ENCODE results near the gene FKBP15. TPM values are rescaled to one million over a fixed set of nuclear protein-coding genes. Genes with fewer than 3 reads are reported as not detected.

FKBP15 gene
- total RNA-seq, 1 donor from 2014 or later: 24.4 TPM

DNA sequence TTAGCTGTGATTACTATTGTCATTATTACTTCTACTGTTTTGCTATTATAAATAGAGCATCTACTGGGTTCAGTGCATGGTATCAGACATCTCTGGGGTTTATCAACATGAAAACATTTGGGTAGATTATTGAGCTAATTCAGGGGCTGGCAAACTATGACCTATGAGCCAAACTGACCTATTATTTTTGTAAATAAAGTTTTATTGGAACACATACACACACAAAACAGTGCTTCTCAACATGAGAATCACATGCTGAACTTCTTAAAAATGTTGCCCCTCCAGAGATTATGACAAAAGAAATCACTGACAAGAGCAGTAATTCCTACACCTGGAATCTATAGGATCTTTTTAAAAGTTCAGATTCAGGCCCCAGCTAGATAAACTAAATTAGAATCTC lies 39.9 kb downstream of the FKBP15 start:
- intact Hi-C loops (cut with DNase I): no loop called here
- TF ChIP-seq, protein P1, sequence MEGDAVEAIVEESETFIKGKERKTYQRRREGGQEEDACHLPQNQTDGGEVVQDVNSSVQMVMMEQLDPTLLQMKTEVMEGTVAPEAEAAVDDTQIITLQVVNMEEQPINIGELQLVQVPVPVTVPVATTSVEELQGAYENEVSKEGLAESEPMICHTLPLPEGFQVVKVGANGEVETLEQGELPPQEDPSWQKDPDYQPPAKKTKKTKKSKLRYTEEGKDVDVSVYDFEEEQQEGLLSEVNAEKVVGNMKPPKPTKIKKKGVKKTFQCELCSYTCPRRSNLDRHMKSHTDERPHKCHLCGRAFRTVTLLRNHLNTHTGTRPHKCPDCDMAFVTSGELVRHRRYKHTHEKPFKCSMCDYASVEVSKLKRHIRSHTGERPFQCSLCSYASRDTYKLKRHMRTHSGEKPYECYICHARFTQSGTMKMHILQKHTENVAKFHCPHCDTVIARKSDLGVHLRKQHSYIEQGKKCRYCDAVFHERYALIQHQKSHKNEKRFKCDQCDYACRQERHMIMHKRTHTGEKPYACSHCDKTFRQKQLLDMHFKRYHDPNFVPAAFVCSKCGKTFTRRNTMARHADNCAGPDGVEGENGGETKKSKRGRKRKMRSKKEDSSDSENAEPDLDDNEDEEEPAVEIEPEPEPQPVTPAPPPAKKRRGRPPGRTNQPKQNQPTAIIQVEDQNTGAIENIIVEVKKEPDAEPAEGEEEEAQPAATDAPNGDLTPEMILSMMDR (IDR thresholded peaks at IDR 0.05): no peak
- no peaks in the 10 kb centered on the region for H3K9me3 ChIP-seq
- H3K4me1 ChIP-seq: no peaks in the 10 kb centered on the region
- no peaks in the 10 kb centered on the region for H3K27me3 ChIP-seq
- no peak overlapping the region for H3K4me3 ChIP-seq
- H3K27ac ChIP-seq: no peak overlapping the region
- no peak for DNase-seq (ENCODE audit: low spot score in 2 of 2)
- H3K36me3 ChIP-seq: peaks cover 76 to 98% of the 10 kb centered on the region in 2 donors

DNA sequence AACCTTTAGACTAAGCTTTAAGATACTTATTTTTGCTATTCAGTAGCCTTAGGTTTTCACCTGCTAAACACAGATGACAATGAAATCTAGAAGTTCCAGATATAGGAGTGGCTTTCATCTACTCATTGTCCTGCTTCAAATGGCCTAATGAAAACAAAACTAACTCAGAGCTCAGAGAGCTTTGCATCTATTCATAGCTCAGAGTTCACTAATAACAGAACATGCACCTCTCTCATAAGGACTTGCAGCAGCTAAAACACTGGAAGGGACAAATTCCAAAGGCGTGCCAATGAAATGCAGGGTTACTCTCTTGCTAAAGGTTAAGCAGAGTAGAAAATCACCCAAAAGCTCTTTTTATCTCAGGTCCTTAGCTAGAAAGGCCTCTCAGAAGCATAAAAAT lies 41.2 kb downstream of the FKBP15 start:
- intact Hi-C loops (cut with DNase I): no loop called here
- TF ChIP-seq, protein P1 (IDR thresholded peaks at IDR 0.05): no peak
- H3K4me1 ChIP-seq: no peaks in the 10 kb centered on the region
- no peaks in the 10 kb centered on the region for H3K27me3 ChIP-seq
- H3K9me3 ChIP-seq: no peaks in the 10 kb centered on the region
- H3K27ac ChIP-seq: no peak overlapping the region
- DNase-seq (ENCODE audit: low spot score in 2 of 2): no peak
- H3K36me3 ChIP-seq: peaks cover 69 to 91% of the 10 kb centered on the region in 2 donors
- H3K4me3 ChIP-seq: no peak overlapping the region

DNA sequence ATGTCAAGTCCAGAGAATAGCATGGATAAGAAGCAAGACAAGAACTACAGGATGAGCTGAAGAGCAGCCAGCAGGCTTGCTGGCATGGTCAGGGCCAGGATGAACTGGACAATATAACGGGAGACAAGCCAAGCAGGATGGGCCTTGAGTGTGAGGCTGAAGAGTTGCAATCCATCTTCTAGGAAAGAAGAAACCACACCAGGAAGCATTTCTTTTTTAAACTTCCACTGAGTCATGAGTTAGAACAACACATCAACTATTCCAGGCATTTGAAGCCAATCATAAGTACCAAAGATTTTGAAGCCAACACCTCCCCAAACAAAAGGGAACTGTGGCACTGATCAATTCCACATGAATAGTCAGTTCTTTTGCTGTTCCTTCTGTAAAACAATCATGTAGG lies 43.0 kb downstream of the FKBP15 start:
- Histone ChIP-seq H3K4me3 (no peak overlapping the region), H3K4me1 (no peaks in the 10 kb centered on the region), H3K36me3 (peaks cover 66 to 88% of the 10 kb centered on the region in 2 donors), H3K9me3 (no peaks in the 10 kb centered on the region), H3K27me3 (no peaks in the 10 kb centered on the region), H3K27ac (no peak overlapping the region)
- TF ChIP-seq, protein P1 (IDR thresholded peaks at IDR 0.05): no peak
- intact Hi-C loops (cut with DNase I): no loop called here
- DNase-seq (ENCODE audit: low spot score in 2 of 2): no peak

DNA sequence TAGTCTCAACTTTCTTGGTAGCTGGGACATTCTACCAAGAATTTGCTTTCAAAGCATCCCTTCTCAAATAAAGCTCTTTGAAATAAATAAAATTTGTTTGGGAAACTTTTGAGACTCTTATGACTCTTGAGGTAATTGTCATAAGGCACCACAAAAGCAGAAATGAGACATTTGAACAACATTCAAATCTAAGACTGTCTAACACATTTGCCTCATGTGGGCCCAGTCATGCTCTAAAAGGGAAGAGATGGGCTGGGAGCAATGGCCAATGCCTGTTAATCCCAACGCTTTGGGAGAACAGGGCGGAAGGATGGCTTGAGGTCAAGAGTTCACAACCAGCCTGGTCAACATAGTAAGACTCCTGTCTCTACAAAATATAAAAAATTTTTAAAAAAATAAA lies 43.8 kb downstream of the FKBP15 start:
- Histone ChIP-seq H3K36me3 (peaks cover 66 to 88% of the 10 kb centered on the region in 2 donors), H3K27me3 (no peaks in the 10 kb centered on the region), H3K27ac (no peak overlapping the region), H3K4me1 (no peaks in the 10 kb centered on the region), H3K4me3 (no peak overlapping the region), H3K9me3 (no peaks in the 10 kb centered on the region)
- TF ChIP-seq, protein P1 (IDR thresholded peaks at IDR 0.05): no peak
- no peak for DNase-seq (ENCODE audit: low spot score in 2 of 2)
- intact Hi-C loops (cut with DNase I): no loop called here

DNA sequence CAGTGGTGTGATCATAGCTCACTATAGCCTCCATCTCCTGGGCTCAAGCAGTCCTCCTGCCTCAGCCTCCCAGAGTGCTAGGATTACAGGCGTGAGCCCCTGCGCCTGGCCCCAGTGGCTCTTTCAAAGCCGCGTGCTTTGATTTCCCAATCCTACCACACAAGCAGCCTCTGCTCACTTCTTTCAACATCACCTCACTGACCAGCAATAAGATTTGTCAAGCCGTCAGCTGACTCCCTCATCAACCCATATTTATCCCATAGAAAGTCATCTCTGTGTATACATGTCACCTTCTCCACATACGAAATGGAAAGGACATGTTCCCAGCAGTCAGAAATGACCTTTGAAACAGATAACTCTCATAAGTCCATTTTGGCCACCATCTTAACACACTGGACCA lies 44.3 kb downstream of the FKBP15 start:
- Histone ChIP-seq H3K4me1 (no peaks in the 10 kb centered on the region), H3K27ac (no peak overlapping the region), H3K4me3 (no peak overlapping the region), H3K36me3 (peaks cover 61 to 88% of the 10 kb centered on the region in 2 donors), H3K27me3 (no peaks in the 10 kb centered on the region), H3K9me3 (no peaks in the 10 kb centered on the region)
- TF ChIP-seq, protein P1 (IDR thresholded peaks at IDR 0.05): no peak
- no peak for DNase-seq (ENCODE audit: low spot score in 2 of 2)
- intact Hi-C loops (cut with DNase I): no loop called here

DNA sequence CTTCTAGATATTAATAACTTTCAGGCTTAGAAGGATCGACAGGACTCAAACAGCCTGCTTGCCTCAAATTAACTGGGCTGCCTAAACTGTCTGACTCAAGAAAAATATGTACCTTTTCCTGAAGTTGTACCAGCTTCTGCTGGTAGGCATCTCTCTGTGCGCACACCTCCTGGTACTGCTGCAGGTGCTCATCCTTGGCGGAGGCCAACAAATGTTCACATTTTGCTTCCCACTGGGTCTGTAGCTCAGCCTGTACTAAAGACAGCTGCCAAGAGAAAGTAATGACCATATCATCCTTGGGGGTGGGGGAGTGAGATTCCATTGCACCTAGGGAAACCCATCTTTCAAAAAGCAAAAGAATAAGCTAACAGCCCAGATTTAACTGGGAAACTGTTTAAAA lies 47.7 kb downstream of the FKBP15 start:
- no peaks in the 10 kb centered on the region for H3K27me3 ChIP-seq
- H3K36me3 ChIP-seq: peaks cover 81 to 90% of the 10 kb centered on the region in 2 donors
- no peaks in the 10 kb centered on the region for H3K4me1 ChIP-seq
- intact Hi-C loops (cut with DNase I): no loop called here
- H3K9me3 ChIP-seq: no peaks in the 10 kb centered on the region
- no peak for DNase-seq (ENCODE audit: low spot score in 2 of 2)
- TF ChIP-seq, protein P1 (IDR thresholded peaks at IDR 0.05): no peak
- H3K27ac ChIP-seq: no peak overlapping the region
- no peak overlapping the region for H3K4me3 ChIP-seq

Measured in ascending aorta (tissue), 2 donors.